ENCODE data around the gene FYB1.

FYB1 gene

GRCh38 chr5:39203275-39203922, 16.0 kb downstream of the FYB1 start:
- no peak for DNase-seq

- DNase-seq: no peak
These were observed 16.6 kb downstream of the FYB1 start for GRCh38 chr5:39202597-39203274.

GRCh38 chr5:39201781-39202596, 17.4 kb downstream of the FYB1 start:
- DNase-seq: no peak

DNA sequence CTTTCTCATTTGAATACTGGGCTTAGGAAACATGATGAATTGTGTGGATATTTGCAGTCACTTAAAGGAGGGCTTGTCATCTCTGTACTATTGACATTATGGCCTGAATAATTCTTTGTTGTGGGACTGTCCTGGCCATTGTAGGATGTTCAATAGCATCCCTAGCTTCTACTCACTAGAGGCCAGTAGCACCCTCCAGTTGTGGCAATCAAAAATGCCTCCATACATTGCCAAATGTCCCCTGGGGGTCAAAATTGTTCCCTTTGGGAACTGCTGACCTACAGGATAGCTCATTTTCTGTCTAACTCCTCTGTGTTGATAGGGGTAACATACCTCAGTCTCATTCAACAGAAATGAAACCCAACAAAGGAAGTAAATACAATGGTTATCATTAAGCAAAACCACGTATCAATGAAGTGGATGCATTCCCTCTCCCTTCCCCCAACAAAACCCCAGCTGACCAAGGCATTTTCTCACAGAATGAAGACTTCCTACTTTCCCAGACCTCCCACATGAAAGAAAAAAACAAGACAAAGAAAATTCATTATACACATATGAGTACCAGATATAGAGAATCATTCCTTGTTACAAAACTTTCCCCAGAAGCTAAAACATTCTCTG, 18.1 kb downstream of the FYB1 start:
- no peak for DNase-seq

- DNase-seq: no peak
These were observed 19.3 kb downstream of the FYB1 start for GRCh38 chr5:39200081-39200480.

DNA sequence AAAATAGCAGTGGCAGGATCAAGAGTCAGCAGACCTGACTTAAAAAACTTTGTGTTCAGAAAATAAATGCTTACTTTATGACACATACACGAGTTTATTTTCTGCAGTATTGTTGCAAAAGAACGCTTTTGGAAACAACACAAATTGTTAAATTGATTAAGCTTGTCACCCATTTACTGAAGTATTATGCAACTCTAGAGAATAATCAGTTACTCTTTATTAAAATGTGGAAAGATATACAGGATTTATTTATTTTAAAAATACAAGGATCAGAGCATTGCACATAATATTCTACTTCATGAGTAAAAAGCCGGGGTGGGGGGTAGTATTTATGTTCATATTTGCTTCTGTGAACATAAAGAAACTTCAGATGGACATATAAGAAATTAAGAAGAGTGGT, 20.0 kb downstream of the FYB1 start:
- no peak for DNase-seq

DNA sequence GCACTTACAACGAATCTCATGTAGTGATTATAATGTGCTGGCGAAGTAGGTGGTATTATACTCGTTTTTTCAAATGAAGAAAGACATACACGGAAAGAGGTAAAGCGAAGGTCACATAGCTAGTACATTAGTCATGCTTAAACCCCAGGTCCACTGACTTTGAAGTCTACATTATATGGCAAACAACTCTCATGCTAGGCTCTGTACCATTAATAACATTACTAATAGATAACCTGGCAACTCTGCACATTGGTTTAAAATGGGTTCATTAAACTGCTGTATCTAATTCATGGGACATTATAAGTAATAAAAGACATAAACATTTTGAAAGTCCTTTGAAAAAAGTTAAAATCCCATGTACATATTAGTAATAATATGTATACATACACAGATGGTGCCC, 21.2 kb downstream of the FYB1 start:
- DNase-seq: no peak

GRCh38 chr5:39197556-39197955, 21.8 kb downstream of the FYB1 start:
- DNase-seq: no peak

GRCh38 chr5:39195198-39195826, 24.1 kb downstream of the FYB1 start:
- no peak for DNase-seq

- no peak for DNase-seq
These were observed 24.8 kb downstream of the FYB1 start for GRCh38 chr5:39194466-39195136.

DNA sequence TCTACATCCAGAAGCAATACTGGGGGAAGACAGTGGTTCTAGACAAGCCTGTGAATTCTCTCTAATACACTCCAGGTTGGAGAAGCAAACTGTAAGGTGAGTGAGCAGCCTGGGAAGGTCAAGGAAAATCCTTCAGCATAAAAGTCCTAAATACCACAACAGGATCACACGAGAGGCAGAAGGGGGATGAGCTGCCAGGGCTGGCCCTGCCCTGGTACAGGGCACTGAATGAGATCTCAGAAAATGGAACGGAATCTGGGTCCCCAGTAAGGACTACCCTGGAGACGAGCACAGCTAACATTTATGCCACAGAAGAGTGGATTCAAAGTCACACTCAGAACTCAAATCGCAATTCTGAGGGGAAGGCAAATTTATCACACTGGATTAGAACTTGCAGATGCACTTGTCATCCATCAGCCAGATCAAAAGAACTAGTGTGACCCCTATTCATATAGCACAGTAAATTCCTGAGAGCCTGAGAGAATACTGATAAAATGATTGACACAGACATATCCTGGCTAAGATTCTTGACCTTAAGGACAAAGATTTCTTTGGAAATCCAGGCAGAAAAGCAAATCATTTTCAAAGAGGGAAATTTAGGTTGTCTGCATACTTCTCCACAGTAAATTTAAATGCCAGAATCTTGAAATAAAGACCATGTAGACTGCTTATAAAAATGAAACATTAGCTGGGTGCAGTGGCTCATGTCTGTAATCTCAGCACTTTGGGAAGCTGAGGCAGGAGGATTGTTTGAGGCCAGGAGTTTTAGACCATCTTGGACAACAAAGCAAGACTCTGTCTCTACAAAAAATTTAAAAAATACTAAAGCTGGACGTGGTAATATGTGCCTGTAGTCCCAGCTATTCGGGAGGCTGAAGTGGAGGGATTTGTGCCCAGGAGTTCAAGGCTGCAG, 25.6 kb downstream of the FYB1 start:
- no peak for DNase-seq

GRCh38 chr5:39192450-39193160, 26.8 kb downstream of the FYB1 start:
- DNase-seq: no peak

- no peak for DNase-seq
These were observed 28.1 kb downstream of the FYB1 start for GRCh38 chr5:39191216-39191615.

DNA sequence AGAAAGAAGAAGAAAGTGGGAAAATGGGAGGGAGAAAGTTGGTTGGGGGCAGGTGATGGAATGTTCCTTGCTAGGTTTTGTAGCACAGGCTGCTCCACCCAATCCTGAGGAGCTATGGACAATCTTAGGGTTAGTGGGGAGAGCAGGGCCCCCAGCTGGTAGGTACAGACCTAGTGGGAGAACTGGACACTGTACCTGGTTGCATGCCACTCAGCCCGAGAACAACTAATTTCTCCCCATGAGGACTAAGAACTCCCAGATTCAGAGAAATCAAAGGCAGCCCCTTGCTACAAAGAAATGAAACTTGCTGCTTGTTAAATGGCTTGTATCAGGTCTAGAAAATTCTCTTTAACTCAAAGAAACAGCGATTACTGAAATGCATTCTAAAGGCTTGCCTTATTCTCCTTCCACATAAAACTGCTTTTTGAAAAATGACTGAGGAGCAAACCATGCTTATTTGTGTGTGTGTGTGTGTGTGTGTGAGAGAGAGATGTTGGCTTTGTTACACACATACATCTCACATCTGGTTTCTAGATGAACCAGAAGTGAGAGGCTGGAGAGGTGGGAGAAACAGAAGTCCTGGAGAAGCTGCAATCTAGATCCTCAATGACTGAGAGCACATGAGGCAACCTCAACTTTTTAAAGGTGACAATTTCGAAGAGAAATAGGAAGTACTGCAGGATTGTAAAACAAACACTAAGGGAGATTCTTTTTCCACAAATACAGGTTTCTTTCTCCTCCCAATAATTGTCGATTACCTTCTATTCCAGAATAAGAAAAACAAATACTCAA, 28.9 kb downstream of the FYB1 start:
- DNase-seq: no peak

GRCh38 chr5:39189292-39189955, 29.9 kb downstream of the FYB1 start:
- no peak for DNase-seq

DNA sequence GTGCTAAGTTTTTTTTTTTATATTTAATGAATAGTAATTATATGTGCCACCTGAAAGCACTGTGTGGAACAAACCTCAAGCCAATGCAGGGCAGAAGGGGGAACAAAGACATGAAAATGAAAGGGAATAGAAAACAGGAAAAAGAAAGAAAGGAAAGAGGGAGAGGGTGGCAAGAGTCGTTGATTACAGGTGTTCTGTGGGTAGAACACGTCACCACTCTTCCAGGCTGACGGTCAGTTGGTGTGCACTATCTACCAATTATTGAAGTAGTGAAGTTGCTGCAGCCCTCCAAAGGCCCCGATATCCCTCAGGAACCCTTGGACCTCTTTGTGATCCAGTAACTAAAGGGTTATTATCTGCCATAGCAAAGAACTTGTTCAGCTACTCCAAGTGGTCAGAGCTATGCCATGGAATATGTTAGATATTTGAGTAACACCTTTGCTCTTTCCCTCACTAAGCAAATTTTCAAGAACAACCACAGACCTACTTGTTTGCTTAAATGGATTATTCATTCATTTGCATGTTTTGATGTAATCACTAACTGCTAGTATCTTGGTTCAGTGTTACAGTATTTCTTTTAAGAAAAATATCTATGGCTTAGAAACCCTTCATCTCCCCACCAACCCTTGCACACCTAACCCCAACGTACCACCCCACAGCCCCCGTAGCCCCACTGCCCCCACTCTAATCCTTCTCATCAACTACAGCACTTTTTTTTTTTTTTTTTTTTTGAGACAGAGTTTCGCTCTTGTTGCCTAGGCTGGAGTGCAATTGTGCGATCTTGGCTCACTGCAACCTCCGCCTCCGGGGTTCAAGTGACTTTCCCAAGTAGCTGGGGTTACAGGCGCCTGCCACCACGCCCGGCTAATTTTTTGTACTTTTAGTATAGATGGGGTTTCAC, 31.3 kb downstream of the FYB1 start:
- DNase-seq: no peak

DNA sequence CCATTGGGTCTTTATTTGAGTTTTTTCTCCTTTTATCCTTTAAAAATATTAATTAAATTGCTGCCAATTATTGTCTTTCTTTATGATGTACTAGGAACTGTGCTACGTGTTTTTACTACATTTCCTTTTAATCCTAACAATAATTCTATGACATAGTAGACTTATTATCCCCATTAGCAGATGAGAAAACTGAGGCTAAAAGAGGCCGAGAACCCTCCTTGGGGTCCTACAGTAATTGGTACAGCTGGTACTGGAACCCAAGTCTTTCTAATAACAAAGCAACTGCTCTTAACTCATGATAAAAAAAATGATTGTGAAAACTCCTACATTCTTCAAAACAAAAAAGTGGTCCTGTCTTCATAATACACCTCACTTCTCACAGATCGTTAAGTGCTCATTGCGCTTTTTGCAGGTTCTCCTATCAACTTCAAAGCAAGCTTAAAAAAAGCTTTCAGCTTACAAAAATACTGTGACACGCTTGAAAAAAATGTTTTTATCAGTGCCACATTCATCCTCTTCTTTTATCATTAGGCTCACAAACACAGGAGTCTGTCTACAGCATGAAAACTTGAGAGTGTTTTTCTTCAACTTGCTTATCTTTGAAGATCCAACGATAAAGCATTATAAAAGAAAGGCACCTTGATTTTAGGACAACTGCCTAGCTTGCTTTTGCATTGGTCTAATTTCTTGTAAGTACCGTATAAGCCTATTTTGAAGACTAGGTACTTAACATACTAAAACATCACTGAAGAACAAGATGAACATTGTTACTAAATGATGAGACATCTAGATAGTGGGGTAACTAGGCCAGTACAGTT, 32.4 kb downstream of the FYB1 start:
- no peak for DNase-seq
